ENCODE data around the gene PCSK4.
A peak's percentile ranks its signal among the peaks of the same experiment; 100 is the strongest.

PCSK4 gene

DNA sequence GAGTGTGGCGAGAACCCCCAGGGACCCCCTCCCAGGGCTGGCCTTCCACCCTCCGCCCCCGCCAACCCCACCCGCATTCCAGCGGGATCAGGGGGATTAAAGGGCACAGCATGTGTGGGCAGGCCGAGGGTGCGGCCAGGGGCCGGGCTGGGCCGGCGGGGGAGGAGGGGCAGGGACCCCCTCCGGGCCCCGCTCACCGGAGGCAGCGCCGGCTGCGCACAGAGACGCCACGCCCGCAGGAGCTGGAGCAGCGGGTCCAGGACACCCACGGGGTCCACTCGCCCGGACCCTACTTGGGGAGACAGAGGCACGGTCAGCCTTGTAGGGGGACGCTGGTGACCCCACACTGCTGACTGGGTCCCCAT is 20.3 kb upstream of the PCSK4 start:
- Histone ChIP-seq H3K27ac (no peak overlapping the region), H3K4me2 (no peak overlapping the region), H3K27me3 (ENCODE audit: insufficient read depth, low read depth) (peaks cover 53% of the 10 kb centered on the region), H3K9ac (no peak overlapping the region), H2AFZ (ENCODE audit: low read depth) (no peak overlapping the region), H3K4me1 (ENCODE audit: low read depth, poor library complexity, severe bottlenecking) (peaks cover 6% of the 10 kb centered on the region), H4K20me1 (ENCODE audit: insufficient read depth) (no peaks in the 10 kb centered on the region), H3K4me3 (IDR thresholded peaks at IDR 0.05; ENCODE audit: insufficient read depth, low read depth, low read length) (no peak overlapping the region), H3K79me2 (ENCODE audit: insufficient read depth, low read depth) (no peaks in the 10 kb centered on the region), H3K36me3 (ENCODE audit: insufficient read depth) (no peaks in the 10 kb centered on the region)
- TF ChIP-seq, protein P1, sequence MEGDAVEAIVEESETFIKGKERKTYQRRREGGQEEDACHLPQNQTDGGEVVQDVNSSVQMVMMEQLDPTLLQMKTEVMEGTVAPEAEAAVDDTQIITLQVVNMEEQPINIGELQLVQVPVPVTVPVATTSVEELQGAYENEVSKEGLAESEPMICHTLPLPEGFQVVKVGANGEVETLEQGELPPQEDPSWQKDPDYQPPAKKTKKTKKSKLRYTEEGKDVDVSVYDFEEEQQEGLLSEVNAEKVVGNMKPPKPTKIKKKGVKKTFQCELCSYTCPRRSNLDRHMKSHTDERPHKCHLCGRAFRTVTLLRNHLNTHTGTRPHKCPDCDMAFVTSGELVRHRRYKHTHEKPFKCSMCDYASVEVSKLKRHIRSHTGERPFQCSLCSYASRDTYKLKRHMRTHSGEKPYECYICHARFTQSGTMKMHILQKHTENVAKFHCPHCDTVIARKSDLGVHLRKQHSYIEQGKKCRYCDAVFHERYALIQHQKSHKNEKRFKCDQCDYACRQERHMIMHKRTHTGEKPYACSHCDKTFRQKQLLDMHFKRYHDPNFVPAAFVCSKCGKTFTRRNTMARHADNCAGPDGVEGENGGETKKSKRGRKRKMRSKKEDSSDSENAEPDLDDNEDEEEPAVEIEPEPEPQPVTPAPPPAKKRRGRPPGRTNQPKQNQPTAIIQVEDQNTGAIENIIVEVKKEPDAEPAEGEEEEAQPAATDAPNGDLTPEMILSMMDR (conservative IDR thresholded peaks at IDR 0.05; ENCODE audit: low read depth, low read length), result no peak

DNA sequence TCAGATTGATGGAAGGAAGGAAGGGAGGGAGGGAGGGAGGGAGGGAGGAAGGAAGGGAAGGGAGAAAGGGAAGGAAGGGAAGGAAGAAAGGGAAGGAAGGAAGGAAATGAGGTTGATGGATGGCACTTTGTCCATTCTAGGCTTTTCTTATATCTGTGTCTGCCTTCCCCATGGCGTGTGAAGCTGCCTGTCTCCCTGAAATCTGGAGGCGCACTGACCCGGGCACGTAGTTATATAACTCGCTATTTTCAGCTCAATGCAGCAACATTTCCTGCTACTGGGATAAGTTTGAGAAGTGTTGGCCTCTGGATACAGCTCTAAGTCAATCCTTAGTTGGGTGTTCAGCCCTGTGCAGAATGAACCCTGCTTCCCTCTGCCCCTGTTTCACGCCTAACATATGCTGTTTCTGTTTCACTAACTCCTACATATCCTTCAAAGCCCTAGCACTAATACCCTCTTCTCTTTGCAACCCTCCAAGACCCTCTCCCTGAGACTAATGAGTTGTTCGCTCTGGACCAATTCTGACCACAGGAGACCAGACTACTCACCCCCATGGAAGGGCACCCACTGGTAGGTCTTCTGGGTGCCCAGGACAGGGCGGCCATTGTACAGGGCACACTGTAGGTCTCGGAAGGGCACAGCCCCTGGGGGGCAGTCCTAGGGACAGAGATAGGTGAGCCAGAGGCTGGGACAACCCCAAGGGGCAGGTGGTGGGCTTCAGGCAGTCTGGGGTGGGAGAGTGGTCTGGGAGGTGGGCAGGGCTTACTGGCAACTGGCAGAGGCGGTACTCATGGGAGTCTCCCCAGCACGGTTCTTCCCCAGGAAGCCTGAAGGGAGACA is 19.7 kb upstream of the PCSK4 start:
- no peak overlapping the region for H3K9ac ChIP-seq
- H3K27me3 ChIP-seq (ENCODE audit: insufficient read depth, low read depth), result peaks cover 56% of the 10 kb centered on the region
- no peak overlapping the region for H3K27ac ChIP-seq
- H3K4me3 ChIP-seq (IDR thresholded peaks at IDR 0.05; ENCODE audit: insufficient read depth, low read depth, low read length), result no peak overlapping the region
- H3K4me1 ChIP-seq (ENCODE audit: low read depth, poor library complexity, severe bottlenecking), result peaks cover 6% of the 10 kb centered on the region
- H2AFZ ChIP-seq (ENCODE audit: low read depth), result no peak overlapping the region
- TF ChIP-seq, protein P1 (conservative IDR thresholded peaks at IDR 0.05; ENCODE audit: low read depth, low read length), result no peak
- no peaks in the 10 kb centered on the region for H3K36me3 ChIP-seq (ENCODE audit: insufficient read depth)
- H3K4me2 ChIP-seq, result no peak overlapping the region
- H4K20me1 ChIP-seq (ENCODE audit: insufficient read depth), result no peaks in the 10 kb centered on the region
- no peaks in the 10 kb centered on the region for H3K79me2 ChIP-seq (ENCODE audit: insufficient read depth, low read depth)

DNA sequence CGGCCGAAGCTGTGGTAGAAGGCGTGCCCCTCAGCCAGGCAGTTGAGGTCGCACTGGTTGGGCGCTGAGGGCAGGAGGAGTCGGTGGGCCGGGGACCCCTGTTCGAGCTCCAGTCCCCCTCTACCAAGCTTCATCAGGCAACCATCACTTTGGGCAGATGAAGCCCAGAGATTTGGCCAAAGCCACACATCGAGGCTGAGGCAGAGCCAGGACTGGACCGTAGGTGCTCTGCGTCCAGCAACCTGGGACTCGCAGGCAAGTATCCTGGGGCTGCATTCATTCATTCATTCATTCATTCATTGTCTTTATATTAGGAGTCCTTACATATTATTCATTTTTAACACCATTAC is 18.3 kb upstream of the PCSK4 start:
- H4K20me1 ChIP-seq (ENCODE audit: insufficient read depth), result no peaks in the 10 kb centered on the region
- no peak overlapping the region for H3K9ac ChIP-seq
- H2AFZ ChIP-seq (ENCODE audit: low read depth), result no peak overlapping the region; the same call in 1 of the 2 replicates
- H3K4me2 ChIP-seq, result no peak overlapping the region
- TF ChIP-seq, protein P1 (conservative IDR thresholded peaks at IDR 0.05; ENCODE audit: low read depth, low read length), result no peak
- no peak overlapping the region for H3K27ac ChIP-seq
- H3K27me3 ChIP-seq (ENCODE audit: insufficient read depth, low read depth), result peaks cover 68% of the 10 kb centered on the region
- H3K36me3 ChIP-seq (ENCODE audit: insufficient read depth), result no peaks in the 10 kb centered on the region
- peaks cover 6% of the 10 kb centered on the region for H3K4me1 ChIP-seq (ENCODE audit: low read depth, poor library complexity, severe bottlenecking)
- H3K79me2 ChIP-seq (ENCODE audit: insufficient read depth, low read depth), result no peaks in the 10 kb centered on the region
- no peak overlapping the region for H3K4me3 ChIP-seq (IDR thresholded peaks at IDR 0.05; ENCODE audit: insufficient read depth, low read depth, low read length)

DNA sequence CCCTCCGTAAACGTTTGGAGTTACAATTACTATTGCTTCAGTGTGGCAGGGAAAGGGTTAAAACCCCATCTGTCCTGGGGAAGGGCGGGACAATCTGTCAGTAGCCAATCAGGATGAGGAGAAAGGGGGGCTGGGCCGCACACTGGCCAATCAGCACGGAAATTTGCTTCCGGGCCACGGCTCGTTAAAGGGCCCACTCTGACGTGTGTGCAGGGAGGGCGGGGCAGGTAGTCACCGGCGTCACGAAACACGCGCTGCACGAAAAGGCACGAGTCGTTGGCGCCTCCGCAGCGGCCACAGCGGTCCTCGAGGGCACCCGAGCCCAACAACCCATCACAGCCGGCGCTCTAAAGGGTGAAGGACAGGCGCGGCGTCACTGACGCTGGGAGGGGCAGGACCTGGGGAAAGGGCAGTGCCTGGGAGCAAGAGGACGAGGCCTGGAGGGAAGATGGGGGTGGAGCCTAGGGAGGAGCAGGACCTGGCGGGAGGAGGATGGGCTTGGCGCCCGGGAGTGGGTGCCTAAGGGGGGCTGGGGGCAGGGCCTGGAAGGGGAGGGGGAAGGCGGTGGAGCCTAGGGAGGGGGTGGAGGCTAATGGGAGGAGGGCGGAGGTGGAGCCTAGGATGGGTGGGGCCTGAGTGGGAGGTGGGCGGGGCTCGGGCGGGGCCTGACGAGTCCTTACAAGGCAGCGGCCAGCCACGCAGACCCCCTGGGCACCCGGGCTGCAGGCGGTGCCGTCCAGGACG is 17.8 kb upstream of the PCSK4 start:
- peak overlapping the region; percentile 59; the same call in 1 of the 2 replicates for H2AFZ ChIP-seq (ENCODE audit: low read depth)
- peak overlapping the region; percentile 45; the same call in 1 of the 2 replicates for H3K4me2 ChIP-seq
- H3K9ac ChIP-seq, result no peak overlapping the region
- H3K27me3 ChIP-seq (ENCODE audit: insufficient read depth, low read depth), result peaks cover 72% of the 10 kb centered on the region
- H3K36me3 ChIP-seq (ENCODE audit: insufficient read depth), result no peaks in the 10 kb centered on the region
- no peaks in the 10 kb centered on the region for H4K20me1 ChIP-seq (ENCODE audit: insufficient read depth)
- H3K27ac ChIP-seq, result no peak overlapping the region
- TF ChIP-seq, protein P1 (conservative IDR thresholded peaks at IDR 0.05; ENCODE audit: low read depth, low read length), result no peak
- no peak overlapping the region for H3K4me3 ChIP-seq (IDR thresholded peaks at IDR 0.05; ENCODE audit: insufficient read depth, low read depth, low read length)
- no peaks in the 10 kb centered on the region for H3K79me2 ChIP-seq (ENCODE audit: insufficient read depth, low read depth)
- H3K4me1 ChIP-seq (ENCODE audit: low read depth, poor library complexity, severe bottlenecking), result peaks cover 6% of the 10 kb centered on the region
